Loucy (cell line): Measurements from ENCODE around the gene OSBPL3.

Experiments used
- H2AFZ ChIP-seq: fragments of 200-600 bp; sonication (generic); 2 replicates; pipeline ENCODE4 v1.6.0; 2016; ENCODE audit warnings: antibody characterized with exemption, mild to moderate bottlenecking, low read length, moderate library complexity
- H3F3A ChIP-seq: fragments of 200-600 bp; 2 replicates; pipeline ENCODE4 v1.6.0; 2016; ENCODE audit warnings: antibody characterized with exemption, low read depth, mild to moderate bottlenecking
- H3K27me3 ChIP-seq: fragments of 200-600 bp; sonication (generic); 2 replicates; pipeline ENCODE4 v1.6.1; 2014; ENCODE audit warnings: low read length, mild to moderate bottlenecking; ENCODE audit not compliant: insufficient read depth, poor library complexity, severe bottlenecking
- H3K36me3 ChIP-seq: fragments of 200-600 bp; sonication (generic); 2 replicates; pipeline ENCODE4 v1.6.1; 2016; ENCODE audit warnings: low read length; ENCODE audit not compliant: insufficient read depth
- H3K4me1 ChIP-seq: fragments of 200-600 bp; sonication (generic); 2 replicates; pipeline ENCODE4 v1.5.1; 2014; ENCODE audit warnings: low read length, mild to moderate bottlenecking; ENCODE audit not compliant: insufficient read depth, poor library complexity, severe bottlenecking
- H3K4me2 ChIP-seq: fragments of 200-600 bp; sonication (generic); 2 replicates; pipeline ENCODE4 v1.6.0; 2014; ENCODE audit warnings: antibody characterized with exemption, low read length, low read depth, mild to moderate bottlenecking; ENCODE audit not compliant: poor library complexity, severe bottlenecking
- H3K4me3 ChIP-seq: fragments of 200-600 bp; sonication (generic); 2 replicates; pipeline ENCODE4 v1.5.1; 2014; ENCODE audit warnings: low read length, mild to moderate bottlenecking, mixed read lengths; ENCODE audit not compliant: poor library complexity, severe bottlenecking
- H3K79me2 ChIP-seq: fragments of 200-600 bp; sonication (generic); 2 replicates; pipeline ENCODE4 v1.6.1; 2014; ENCODE audit warnings: low read length; ENCODE audit not compliant: insufficient read depth
- H3K9ac ChIP-seq: fragments of 200-600 bp; sonication (generic); 2 replicates; pipeline ENCODE4 v1.6.0; 2014; ENCODE audit warnings: mild to moderate bottlenecking, low read depth, low read length, moderate library complexity; ENCODE audit not compliant: poor library complexity, severe bottlenecking
- H3K9me2 ChIP-seq: fragments of 200-600 bp; sonication (generic); replicated peaks from 2 replicates; pipeline ENCODE4 v1.6.1; 2016; ENCODE audit warnings: low read depth, low read length, mixed read lengths
- H3K9me3 ChIP-seq: fragments of 200-600 bp; sonication (generic); 2 replicates; pipeline ENCODE4 v1.6.1; 2014; ENCODE audit warnings: mild to moderate bottlenecking, antibody characterized with exemption, low read length, low read depth; ENCODE audit not compliant: insufficient read depth
- H4K20me1 ChIP-seq: fragments of 200-600 bp; sonication (generic); 2 replicates; pipeline ENCODE4 v1.6.0; 2014; ENCODE audit warnings: antibody characterized with exemption, low read length, mild to moderate bottlenecking; ENCODE audit not compliant: insufficient read depth, poor library complexity, severe bottlenecking
- EZH2phosphoT487 ChIP-seq: fragments of 200-600 bp; IDR thresholded peaks from 2 replicates; pipeline ENCODE4 v1.6.1; 2018; ENCODE audit warnings: antibody characterized with exemption, mild to moderate bottlenecking, moderate library complexity, borderline replicate concordance
- TF ChIP-seq, protein P1 (sequence below): fragments of 200-600 bp; sonication (generic); conservative IDR thresholded peaks from 2 replicates; pipeline ENCODE4 v1.5.1; 2014; ENCODE audit warnings: mild to moderate bottlenecking, antibody characterized with exemption, low read length

The OSBPL3 gene

GRCh38 chr7:24854866-24855265 lies 125.1 kb downstream of the OSBPL3 start:
- no peaks in the 10 kb centered on the region for H3K9me3 ChIP-seq
- TF ChIP-seq, protein P1, sequence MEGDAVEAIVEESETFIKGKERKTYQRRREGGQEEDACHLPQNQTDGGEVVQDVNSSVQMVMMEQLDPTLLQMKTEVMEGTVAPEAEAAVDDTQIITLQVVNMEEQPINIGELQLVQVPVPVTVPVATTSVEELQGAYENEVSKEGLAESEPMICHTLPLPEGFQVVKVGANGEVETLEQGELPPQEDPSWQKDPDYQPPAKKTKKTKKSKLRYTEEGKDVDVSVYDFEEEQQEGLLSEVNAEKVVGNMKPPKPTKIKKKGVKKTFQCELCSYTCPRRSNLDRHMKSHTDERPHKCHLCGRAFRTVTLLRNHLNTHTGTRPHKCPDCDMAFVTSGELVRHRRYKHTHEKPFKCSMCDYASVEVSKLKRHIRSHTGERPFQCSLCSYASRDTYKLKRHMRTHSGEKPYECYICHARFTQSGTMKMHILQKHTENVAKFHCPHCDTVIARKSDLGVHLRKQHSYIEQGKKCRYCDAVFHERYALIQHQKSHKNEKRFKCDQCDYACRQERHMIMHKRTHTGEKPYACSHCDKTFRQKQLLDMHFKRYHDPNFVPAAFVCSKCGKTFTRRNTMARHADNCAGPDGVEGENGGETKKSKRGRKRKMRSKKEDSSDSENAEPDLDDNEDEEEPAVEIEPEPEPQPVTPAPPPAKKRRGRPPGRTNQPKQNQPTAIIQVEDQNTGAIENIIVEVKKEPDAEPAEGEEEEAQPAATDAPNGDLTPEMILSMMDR, result no peak
- TF ChIP-seq EZH2phosphoT487, result no peak
- H3K4me3 ChIP-seq, result no peak overlapping the region
- H3K36me3 ChIP-seq, result peaks cover 46% of the 10 kb centered on the region; the same call in 1 of the 2 replicates
- H2AFZ ChIP-seq, result no peak overlapping the region
- H3K4me2 ChIP-seq, result no peak overlapping the region
- H3K9me2 ChIP-seq, result no peaks in the 10 kb centered on the region
- no peaks in the 10 kb centered on the region for H3K27me3 ChIP-seq
- H3K9ac ChIP-seq, result no peak overlapping the region
- peaks cover 6% of the 10 kb centered on the region for H3K4me1 ChIP-seq
- H3K79me2 ChIP-seq, result no peaks in the 10 kb centered on the region
- no peaks in the 10 kb centered on the region for H3F3A ChIP-seq
- H4K20me1 ChIP-seq, result no peaks in the 10 kb centered on the region

DNA sequence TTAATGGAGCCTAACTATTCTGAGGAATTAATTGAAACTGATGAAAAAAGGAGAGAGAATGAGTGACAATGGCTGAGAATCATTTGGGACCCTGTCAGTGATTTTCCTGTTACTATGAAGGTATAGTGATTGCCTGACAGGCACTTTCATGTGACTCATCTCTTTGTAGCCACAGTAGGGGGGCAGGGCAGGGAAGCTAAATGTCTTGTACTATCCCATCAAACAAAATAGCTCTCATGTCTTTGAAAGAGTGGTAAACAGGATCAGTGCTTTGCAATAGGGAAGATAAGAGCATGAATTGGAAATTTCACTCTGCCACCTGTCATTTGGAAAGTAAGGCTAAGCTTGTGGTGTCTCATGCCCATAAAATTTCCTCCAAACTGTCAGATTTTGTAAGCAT lies 128.2 kb downstream of the OSBPL3 start:
- H3K4me1 ChIP-seq, result peaks cover 9% of the 10 kb centered on the region
- TF ChIP-seq, protein P1, result no peak
- no peak for TF ChIP-seq EZH2phosphoT487
- peaks cover 41% of the 10 kb centered on the region; the same call in 1 of the 2 replicates for H3K36me3 ChIP-seq
- no peaks in the 10 kb centered on the region for H3F3A ChIP-seq
- no peak overlapping the region for H3K4me2 ChIP-seq
- no peaks in the 10 kb centered on the region for H3K9me3 ChIP-seq
- H3K9me2 ChIP-seq, result no peaks in the 10 kb centered on the region
- no peaks in the 10 kb centered on the region for H4K20me1 ChIP-seq
- H3K4me3 ChIP-seq, result no peak overlapping the region
- H3K9ac ChIP-seq, result no peak overlapping the region
- no peak overlapping the region for H2AFZ ChIP-seq
- H3K27me3 ChIP-seq, result no peaks in the 10 kb centered on the region
- H3K79me2 ChIP-seq, result no peaks in the 10 kb centered on the region

DNA sequence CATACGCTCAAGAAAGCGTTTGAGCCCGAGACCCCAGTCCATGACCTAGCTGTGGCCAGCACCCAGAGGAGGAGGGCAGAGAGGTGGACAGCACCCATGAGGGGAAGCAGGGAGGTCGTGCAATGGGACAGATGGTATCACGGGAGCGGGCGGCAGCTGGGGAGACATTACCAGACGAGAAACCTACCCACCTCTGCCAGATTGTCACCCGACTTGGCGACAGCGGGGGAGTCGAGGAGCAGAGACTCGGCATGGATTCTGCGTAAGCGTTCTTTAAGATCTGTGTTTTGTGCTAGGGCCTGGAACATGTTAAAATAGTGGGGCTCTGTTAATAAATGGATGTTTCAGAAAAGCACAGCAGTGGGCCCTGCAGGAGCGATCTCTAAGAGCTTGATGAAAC lies 131.1 kb downstream of the OSBPL3 start:
- Histone ChIP-seq H3K9me2 (no peaks in the 10 kb centered on the region), H3K4me1 (peaks cover 5% of the 10 kb centered on the region), H3K4me2 (no peak overlapping the region), H2AFZ (no peak overlapping the region), H3F3A (no peaks in the 10 kb centered on the region), H3K9me3 (no peaks in the 10 kb centered on the region), H3K79me2 (no peaks in the 10 kb centered on the region), H3K27me3 (no peaks in the 10 kb centered on the region), H3K9ac (no peak overlapping the region), H3K36me3 (peaks cover 35% of the 10 kb centered on the region; the same call in 1 of the 2 replicates), H4K20me1 (no peaks in the 10 kb centered on the region), H3K4me3 (no peak overlapping the region)
- TF ChIP-seq EZH2phosphoT487, result no peak
- TF ChIP-seq, protein P1, result no peak
